HG03175 (cell line): ENCODE measurements around the gene NFKBIE.

Experiments used
- ATAC-seq: cut with Tn5 transposase; IDR thresholded peaks from one replicate; pipeline ENCODE4 v1.9.1; 2021; ENCODE audit warnings: mild to moderate bottlenecking, moderate library complexity; ENCODE audit not compliant: unreplicated experiment

Gene NFKBIE

GRCh38 chr6:44272999-44273566 lies 7.7 kb upstream of the NFKBIE start:
- no peak for ATAC-seq

- ATAC-seq: no peak
These were observed 7.2 kb upstream of the NFKBIE start for GRCh38 chr6:44272529-44272928.

DNA sequence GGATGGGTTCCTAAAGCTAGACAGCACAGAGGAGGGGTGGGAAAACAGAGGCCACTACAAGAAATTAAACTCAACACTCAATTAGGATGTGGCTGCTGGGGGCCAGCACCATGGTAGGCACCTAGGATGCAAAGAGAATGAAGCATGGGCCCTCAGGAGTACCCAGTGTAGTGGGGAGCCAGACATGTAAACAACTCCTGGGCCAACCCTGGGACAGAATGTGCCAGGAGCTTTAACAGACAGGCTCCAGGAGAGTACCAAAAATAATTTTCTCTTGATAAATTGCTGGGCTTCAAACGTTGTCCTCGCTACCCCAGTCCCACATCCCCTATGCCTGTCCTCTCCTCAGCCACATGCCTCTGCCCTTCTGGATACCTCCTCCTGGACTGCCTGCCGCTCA lies 6.6 kb upstream of the NFKBIE start:
- ATAC-seq: no peak

DNA sequence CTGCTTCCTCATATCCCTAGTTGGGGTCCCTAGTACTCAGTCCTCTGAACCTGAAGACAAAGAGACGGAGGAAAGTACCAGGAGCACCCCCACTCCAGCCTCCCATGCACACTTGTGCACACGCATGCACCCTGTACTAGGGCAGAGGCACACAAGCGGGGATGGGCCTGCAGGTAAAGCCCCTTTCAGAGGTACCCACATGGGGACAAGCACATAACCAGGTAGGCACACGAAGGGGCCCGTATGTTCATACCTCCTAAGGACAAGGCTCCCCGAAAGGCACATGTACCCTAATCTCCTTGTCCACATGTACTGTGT lies 6.0 kb upstream of the NFKBIE start:
- ATAC-seq: no peak

DNA sequence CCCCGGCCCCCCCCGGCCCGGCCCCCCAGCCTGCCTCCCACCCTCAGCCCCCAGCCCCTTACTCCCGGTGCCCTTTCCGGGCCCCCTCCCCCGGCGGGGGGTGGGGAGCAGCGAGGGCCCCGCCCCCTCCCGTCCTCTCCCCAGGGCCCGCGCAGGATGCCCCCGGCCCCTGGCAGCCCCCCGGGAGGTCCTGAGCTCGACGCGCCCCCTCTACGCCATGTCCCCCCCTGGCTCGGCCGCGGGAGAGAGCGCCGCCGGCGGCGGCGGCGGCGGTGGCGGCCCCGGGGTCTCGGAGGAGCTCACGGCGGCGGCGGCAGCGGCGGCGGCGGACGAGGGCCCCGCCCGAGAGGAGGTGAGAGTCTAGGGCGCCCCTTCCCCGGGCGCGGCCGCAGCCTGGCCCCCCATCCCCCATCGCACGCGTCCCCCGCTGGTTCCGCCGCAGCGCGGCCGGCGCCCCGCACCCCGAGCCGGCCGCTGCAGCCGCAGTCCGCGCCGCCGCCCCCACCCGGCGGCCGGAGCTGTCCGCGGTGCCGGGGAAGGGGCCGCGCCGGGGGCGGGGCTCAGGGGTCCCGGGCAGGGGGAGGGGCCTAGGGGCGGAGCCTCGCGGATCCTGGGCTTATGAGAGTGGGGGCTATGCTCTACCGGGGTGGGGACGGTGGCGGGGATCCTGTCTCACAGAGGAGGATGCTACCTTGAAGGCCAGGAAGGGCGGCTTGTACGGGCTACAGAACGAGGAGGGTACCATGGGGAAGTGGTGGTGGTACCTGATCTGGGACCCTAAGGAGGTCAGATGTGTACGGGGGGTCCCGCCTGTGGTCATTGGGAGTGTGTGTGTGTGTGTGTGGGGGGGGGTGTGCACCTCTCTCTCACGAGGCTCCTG lies 5.4 kb upstream of the NFKBIE start:
- no peak for ATAC-seq

GRCh38 chr6:44269921-44270525 lies 4.7 kb upstream of the NFKBIE start, which contains the start of gene TMEM151B:
Gene TMEM151B, plus strand, starts transcription at chr6:44270450. Its CDS starts 293 bp downstream, at chr6:44270743.
- ATAC-seq: no peak

GRCh38 chr6:44269178-44269920 lies 4.0 kb upstream of the NFKBIE start:
- no peak for ATAC-seq

GRCh38 chr6:44268095-44268628 lies 2.8 kb upstream of the NFKBIE start:
- ATAC-seq: no peak

DNA sequence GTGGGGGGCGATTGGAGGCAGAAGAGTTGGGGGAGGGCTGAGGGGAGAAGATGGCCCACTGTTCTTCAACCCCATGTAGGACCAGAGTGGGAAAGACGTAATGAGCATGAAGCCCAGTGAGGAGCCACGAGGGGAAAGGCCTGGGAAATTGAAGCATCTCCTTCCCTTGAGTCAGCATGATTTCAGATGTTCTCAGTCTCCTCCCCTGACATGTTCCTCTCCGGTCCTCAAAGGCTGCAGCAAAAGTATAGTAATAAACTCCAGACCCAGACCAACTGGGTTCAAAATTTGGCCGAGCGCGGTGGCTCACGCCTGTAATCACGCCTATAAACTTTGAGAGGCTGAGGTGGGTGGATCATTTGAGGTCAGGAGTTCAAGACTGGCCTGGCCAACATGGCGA lies 1.9 kb upstream of the NFKBIE start:
- no peak for ATAC-seq

- ATAC-seq: peak; percentile 26
These were observed 996 bp upstream of the NFKBIE start for GRCh38 chr6:44266347-44266746.

GRCh38 chr6:44265722-44266233 lies 427 bp upstream of the NFKBIE start:
- ATAC-seq: no peak

DNA sequence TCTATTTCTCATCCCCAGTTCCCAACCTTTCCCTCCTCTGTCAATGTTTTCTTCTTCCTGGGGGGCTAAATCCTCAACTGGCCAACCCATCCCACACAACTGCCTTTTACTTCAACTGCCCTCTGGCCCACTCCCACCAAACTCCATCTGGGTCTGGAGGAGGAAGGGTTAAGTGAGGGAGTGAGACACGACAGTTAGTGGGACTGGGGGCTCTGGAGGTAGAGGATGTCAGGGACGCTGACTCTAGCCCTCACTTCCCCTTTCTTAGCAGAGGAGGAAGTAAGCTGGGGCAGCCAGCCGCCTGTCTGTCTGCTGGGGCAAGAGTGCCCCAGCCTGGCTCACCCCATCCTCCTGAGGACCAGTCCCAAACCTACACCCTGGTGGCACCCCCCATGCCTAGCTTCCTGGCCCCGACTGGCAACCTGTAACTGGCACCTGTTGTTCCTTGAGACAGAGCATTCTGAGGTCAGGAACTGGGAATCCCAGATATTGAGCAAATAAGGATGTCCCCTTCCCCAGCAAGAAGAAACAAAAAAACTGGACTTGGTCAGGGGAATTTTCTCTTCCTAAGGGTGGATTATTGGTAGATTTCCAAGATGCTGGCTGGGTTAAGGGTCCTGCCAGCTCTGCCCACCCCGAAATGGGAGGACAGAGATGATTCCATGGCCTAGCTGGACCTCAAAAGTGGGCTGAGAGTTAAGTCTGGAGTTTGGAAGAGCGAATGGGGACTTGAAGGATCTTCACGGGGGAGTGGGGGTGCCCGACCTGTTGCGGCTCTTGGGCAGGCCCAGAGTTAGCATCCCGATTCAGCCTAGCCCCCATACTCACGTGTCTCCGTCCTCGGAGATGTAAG lies 971 bp downstream of the NFKBIE start:
- ATAC-seq: peak; percentile 42

GRCh38 chr6:44263354-44264100 lies 1.8 kb downstream of the NFKBIE start:
- ATAC-seq: no peak

DNA sequence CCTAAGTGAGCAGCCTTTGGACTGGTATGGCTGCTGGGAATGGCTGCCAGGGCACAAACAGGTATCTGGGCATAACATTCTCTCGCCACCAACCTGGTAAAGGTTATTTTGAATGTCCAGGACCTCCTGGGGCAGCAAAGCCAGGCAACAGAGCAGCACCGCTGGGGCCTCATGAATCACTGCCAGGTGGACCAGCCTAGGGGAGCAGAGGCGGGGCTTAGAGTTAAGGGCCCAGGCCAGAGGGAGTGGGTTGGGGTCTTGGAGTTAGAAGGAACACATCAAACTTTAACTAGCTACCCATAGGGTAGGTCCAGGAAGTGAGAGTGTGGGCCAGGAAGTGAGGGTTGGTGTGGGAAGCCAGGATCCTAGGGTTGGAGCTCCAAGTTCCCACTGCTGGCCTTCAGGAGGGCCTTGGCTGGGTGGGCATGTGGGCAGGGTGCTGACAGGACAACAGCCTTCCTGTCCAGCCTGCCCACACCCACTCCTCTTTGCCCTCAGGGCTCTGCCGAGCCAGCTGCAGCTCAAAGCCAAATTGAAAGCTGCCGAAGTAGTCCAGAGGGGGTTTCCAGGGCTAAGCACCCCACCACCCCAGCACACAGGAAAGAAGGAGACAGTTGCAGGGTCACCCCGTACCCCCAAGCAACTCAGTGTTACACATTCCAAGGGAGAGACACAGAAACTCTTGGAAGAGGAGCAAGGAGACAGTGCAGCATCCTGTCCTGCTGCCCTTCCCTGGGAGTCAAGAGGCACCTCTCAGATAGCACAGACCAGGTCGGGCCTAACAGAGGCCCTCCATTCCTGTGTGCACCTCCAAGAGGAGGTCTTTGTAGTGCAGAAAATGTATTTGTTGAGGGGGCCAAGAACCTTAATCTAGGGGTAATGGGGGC lies 2.6 kb downstream of the NFKBIE start:
- no peak for ATAC-seq

GRCh38 chr6:44261581-44261980 lies 3.8 kb downstream of the NFKBIE start:
- no peak for ATAC-seq

DNA sequence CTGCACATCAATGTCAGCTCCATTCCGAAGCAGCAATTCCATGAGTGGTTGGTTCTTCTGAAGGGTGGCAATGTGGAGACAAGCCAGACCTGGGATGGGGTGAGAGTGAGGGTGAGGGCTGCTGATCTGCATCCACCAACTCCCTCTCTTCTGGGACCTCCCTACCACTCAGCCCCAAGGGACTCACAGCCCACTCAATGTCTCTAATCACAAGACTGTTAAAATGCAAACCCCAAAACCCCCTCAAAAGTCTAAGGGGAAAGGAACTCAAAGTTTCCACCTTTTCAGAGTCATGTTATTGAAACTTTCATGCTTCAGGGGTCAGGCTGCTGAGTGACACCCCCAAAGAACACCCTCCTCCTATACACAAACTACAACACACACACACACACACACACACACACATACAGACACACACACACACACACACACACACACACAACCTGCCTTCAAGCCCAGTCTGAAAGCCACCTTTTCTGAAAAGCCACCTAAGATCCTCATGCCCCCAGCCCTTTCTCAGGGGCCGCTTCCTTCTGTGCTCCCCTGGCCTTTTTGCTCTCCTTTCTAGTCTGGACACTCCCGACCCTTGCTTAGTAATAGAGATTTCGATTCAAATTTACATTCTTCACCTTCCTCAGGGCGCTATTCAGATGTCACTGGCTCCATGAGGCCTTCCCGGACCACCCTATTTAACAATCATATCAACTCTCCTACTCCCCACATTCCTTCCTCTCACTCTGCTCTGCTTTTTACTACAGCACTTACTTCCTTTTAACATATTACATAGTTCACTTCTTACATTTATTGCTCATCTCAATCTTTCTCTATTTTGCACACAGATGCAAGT lies 4.7 kb downstream of the NFKBIE start:
- ATAC-seq: no peak

DNA sequence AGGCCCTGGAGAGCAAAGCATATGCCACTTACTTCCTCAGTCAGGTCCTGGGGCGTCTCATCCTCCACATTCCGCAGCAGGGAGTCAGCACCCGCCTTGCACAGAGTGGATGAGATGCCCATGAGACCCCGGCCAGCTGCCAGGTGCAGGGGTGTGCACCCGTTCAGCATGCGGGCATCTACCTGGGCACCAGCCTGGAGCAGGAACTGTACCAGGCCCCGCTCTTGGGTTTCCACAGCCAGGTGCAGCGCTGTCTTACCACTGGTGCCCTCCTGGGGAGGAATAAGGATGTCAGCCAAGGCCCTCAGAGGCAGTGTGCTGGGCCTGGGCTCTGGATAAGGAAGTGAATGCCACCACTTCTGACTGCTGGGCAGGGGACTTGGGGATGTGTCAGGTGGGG lies 5.3 kb downstream of the NFKBIE start:
- ATAC-seq: no peak
